Coronary artery (tissue), 2 donors: ENCODE data around the gene XRN1.

ENCODE experiments used
- DNase-seq: peaks from one replicate; pipeline ENCODE4 v3.0.0-alpha.2; 2017; ENCODE audit warnings: low spot score
- H3K27ac ChIP-seq, 2 donors: fragments of 200-600 bp; sonication (generic); one replicate each; pipeline ENCODE4 v1.5.1; 2016 to 2019
- H3K4me3 ChIP-seq: fragments of 200-600 bp; sonication (generic); 2 replicates; pipeline ENCODE4 v1.5.1; 2016; ENCODE audit warnings: mild to moderate bottlenecking, moderate library complexity
- CTCF ChIP-seq: fragments of 200-600 bp; sonication (generic); IDR thresholded peaks from one replicate; pipeline ENCODE4 v1.5.1; 2019; ENCODE audit warnings: antibody characterized with exemption

XRN1 gene

GRCh38 chr3:142481196-142481595 lies 33.4 kb upstream of the XRN1 start:
- TF ChIP-seq CTCF = no peak
- H3K4me3 ChIP-seq = no peak overlapping the region
- no peak for DNase-seq
- H3K27ac ChIP-seq = no peak overlapping the region

- no peak for DNase-seq
- Histone ChIP-seq H3K27ac (no peak overlapping the region), H3K4me3 (no peak overlapping the region)
- no peak for TF ChIP-seq CTCF
Measured at GRCh38 chr3:142470826-142471225, 23.0 kb upstream of the XRN1 start.

- TF ChIP-seq CTCF = no peak
- no peak overlapping the region for H3K4me3 ChIP-seq
- no peak for DNase-seq
- H3K27ac ChIP-seq = no peak overlapping the region
Measured at GRCh38 chr3:142468456-142468855, 20.6 kb upstream of the XRN1 start.

GRCh38 chr3:142467768-142468167 lies 19.9 kb upstream of the XRN1 start:
- DNase-seq = no peak
- no peak overlapping the region for H3K27ac ChIP-seq
- no peak for TF ChIP-seq CTCF
- no peak overlapping the region for H3K4me3 ChIP-seq

GRCh38 chr3:142460689-142461088 lies 12.9 kb upstream of the XRN1 start:
- H3K4me3 ChIP-seq = no peak overlapping the region
- no peak for TF ChIP-seq CTCF
- H3K27ac ChIP-seq = no peak overlapping the region
- no peak for DNase-seq

GRCh38 chr3:142459929-142460328 lies 12.1 kb upstream of the XRN1 start:
- no peak for DNase-seq
- H3K27ac ChIP-seq = no peak overlapping the region
- no peak overlapping the region for H3K4me3 ChIP-seq
- no peak for TF ChIP-seq CTCF

- no peak for DNase-seq
- TF ChIP-seq CTCF = no peak
Measured at GRCh38 chr3:142459096-142459495, 11.3 kb upstream of the XRN1 start.

More at GRCh38 chr3:142459096-142459495, 11.3 kb upstream of the XRN1 start:
- no peak overlapping the region for H3K4me3 ChIP-seq
- no peak overlapping the region for H3K27ac ChIP-seq
